Measurements from ENCODE around the gene TBC1D14.
"Not testable (repeated sequence)": the region's sequence is repeated elsewhere in the genome, so short reads cannot be mapped to it uniquely, and the experiment has no call there.

DNA sequence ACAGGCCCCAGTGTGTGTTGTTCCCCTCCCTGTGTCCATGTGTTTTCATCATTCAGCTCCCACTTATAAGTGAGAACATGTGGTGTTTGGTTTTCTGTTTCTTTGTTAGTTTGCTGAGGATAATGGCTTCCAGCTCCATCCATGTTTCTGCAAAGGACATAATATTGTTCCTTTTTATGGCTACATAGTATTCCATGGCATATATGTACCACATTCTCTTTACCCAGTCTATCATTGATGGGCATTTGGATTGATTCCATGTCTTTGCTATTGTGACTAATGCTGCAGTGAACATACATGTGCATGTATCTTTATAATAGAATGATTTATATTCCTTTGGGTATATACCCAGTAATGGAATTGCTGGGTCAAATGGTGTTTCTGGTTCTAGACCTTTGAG lies 169.9 kb downstream of the TBC1D14 start:
- TF ChIP-seq, protein P1, sequence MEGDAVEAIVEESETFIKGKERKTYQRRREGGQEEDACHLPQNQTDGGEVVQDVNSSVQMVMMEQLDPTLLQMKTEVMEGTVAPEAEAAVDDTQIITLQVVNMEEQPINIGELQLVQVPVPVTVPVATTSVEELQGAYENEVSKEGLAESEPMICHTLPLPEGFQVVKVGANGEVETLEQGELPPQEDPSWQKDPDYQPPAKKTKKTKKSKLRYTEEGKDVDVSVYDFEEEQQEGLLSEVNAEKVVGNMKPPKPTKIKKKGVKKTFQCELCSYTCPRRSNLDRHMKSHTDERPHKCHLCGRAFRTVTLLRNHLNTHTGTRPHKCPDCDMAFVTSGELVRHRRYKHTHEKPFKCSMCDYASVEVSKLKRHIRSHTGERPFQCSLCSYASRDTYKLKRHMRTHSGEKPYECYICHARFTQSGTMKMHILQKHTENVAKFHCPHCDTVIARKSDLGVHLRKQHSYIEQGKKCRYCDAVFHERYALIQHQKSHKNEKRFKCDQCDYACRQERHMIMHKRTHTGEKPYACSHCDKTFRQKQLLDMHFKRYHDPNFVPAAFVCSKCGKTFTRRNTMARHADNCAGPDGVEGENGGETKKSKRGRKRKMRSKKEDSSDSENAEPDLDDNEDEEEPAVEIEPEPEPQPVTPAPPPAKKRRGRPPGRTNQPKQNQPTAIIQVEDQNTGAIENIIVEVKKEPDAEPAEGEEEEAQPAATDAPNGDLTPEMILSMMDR (IDR thresholded peaks at IDR 0.05 in 4 of 5, conservative IDR thresholded peaks at IDR 0.05 in 1 of 5): not testable (repeated sequence)
- TF ChIP-seq POLR2A (IDR thresholded peaks at IDR 0.05): not testable (repeated sequence)

Measured in gastrocnemius medialis (tissue), 4 donors.